A549 treated with AZD2906 at 1 μM for 4 hours (cell line): ENCODE measurements around the gene NMUR2. TPM values are rescaled to one million over a fixed set of nuclear protein-coding genes. Genes with fewer than 3 reads are reported as not detected.

Experiments
- total RNA-seq: library from RNA; stranded (reverse); fragments of 200-300 nt; extraction: Qiagen RNA extraction; gene quantifications from 5 replicates; pipeline ENCODE4 v1.2.3, GENCODE V29; 2022

NMUR2 gene, protein sequence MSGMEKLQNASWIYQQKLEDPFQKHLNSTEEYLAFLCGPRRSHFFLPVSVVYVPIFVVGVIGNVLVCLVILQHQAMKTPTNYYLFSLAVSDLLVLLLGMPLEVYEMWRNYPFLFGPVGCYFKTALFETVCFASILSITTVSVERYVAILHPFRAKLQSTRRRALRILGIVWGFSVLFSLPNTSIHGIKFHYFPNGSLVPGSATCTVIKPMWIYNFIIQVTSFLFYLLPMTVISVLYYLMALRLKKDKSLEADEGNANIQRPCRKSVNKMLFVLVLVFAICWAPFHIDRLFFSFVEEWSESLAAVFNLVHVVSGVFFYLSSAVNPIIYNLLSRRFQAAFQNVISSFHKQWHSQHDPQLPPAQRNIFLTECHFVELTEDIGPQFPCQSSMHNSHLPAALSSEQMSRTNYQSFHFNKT
- total RNA-seq: 0.08 to 0.17 TPM (median 0.09 TPM) in 5 replicates

DNA sequence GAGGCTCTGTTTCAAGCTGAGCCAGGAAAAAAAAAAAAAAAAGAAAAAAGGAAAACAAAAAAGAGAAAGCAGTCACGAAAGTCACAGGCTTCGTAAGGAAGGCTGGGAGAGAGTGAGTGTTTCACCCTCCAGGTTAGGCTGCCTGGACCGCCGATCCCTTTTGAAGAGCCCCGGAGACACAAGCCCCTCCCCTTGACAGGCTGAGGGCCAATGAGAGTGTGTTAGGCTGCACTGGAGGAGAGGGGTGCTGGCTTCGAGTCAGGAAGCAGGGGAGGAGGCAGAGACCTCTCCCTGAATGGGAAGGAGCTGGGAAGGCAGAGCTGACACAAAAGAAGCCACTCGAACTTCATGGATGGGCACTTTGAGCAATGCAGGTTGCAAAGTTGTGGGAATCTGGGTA is at the start of gene NMUR2:
NMUR2 (minus strand) TSS at position 135 of the 400 bp plus-strand sequence. CDS start 166 bp downstream, outside the sequence.

